WERI-Rb-1 (cell line): ENCODE data around the gene SLCO2A1.

Experiments used
- DNase-seq: peaks from one replicate; pipeline ENCODE4 v3.0.0-alpha.2; 2020
- H3K27ac ChIP-seq: fragments of 250-450 bp; sonication (Bioruptor Pico); 2 replicates; pipeline ENCODE4 v1.5.1; 2020; ENCODE audit warnings: mild to moderate bottlenecking, moderate library complexity
- H3K27me3 ChIP-seq: fragments of 250-450 bp; sonication (Bioruptor Pico); 2 replicates; pipeline ENCODE4 v1.5.1; 2021; ENCODE audit warnings: mild to moderate bottlenecking, low read depth, moderate library complexity; ENCODE audit not compliant: insufficient read depth, severe bottlenecking
- H3K36me3 ChIP-seq: fragments of 250-450 bp; sonication (Bioruptor Pico); 2 replicates; pipeline ENCODE4 v1.5.1; 2020; ENCODE audit warnings: mild to moderate bottlenecking, moderate library complexity
- H3K4me3 ChIP-seq: 2 replicates; pipeline ENCODE4 v1.5.1; 2011; ENCODE audit warnings: low read depth, mild to moderate bottlenecking, control low read depth, low read length
- H3K9me3 ChIP-seq: fragments of 250-450 bp; sonication (Bioruptor Pico); 2 replicates; pipeline ENCODE4 v1.5.1; 2021; ENCODE audit warnings: mild to moderate bottlenecking, moderate library complexity; ENCODE audit not compliant: severe bottlenecking
- TF ChIP-seq, protein P1 (sequence below): IDR thresholded peaks from 2 replicates; pipeline ENCODE4 v1.5.1; 2011; ENCODE audit warnings: low read depth, mild to moderate bottlenecking, control low read depth, inconsistent platforms, low read length

The SLCO2A1 gene

DNA sequence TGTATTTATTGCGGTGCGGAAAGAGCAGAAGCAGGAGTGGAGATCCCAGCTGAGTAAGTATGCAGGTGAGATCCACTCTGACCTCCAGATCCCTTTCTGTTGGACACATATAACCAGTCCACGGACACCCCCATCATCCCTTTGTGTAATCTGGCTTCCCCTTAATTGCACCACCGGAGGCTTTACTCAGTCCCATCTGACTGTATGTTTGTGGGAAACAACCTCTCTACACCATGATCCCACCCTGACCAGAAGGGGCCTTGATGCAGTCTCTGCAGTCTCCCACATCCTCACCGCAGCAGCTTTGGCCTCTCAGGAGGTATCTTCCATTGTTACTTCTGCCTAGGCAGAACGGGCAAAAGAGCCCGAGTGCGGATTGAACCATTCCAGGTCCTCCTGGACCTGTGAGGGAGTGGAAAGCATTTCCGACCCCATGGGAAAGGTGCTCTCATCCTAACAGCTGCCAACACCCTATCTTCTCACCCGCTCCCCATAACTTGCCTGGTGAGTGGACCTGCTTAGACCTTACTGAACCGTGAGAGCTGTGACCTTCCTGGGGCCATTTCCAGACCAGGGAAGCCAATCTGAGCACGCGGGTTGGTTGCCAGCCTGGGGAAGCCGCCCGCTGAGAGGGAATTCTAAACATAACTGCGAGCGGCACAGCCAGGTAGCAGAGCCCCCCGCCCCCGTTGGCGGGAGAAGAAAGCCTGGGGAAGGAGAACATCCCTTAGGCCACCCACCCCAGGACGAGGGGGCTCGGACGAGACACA, 1.1 kb downstream of the SLCO2A1 start:
- Histone ChIP-seq H3K4me3 (no peak overlapping the region), H3K27me3 (peaks cover 9% of the 10 kb centered on the region), H3K9me3 (no peaks in the 10 kb centered on the region), H3K36me3 (no peaks in the 10 kb centered on the region), H3K27ac (no peak overlapping the region)
- no peak for DNase-seq
- TF ChIP-seq, protein P1, sequence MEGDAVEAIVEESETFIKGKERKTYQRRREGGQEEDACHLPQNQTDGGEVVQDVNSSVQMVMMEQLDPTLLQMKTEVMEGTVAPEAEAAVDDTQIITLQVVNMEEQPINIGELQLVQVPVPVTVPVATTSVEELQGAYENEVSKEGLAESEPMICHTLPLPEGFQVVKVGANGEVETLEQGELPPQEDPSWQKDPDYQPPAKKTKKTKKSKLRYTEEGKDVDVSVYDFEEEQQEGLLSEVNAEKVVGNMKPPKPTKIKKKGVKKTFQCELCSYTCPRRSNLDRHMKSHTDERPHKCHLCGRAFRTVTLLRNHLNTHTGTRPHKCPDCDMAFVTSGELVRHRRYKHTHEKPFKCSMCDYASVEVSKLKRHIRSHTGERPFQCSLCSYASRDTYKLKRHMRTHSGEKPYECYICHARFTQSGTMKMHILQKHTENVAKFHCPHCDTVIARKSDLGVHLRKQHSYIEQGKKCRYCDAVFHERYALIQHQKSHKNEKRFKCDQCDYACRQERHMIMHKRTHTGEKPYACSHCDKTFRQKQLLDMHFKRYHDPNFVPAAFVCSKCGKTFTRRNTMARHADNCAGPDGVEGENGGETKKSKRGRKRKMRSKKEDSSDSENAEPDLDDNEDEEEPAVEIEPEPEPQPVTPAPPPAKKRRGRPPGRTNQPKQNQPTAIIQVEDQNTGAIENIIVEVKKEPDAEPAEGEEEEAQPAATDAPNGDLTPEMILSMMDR: no peak

DNA sequence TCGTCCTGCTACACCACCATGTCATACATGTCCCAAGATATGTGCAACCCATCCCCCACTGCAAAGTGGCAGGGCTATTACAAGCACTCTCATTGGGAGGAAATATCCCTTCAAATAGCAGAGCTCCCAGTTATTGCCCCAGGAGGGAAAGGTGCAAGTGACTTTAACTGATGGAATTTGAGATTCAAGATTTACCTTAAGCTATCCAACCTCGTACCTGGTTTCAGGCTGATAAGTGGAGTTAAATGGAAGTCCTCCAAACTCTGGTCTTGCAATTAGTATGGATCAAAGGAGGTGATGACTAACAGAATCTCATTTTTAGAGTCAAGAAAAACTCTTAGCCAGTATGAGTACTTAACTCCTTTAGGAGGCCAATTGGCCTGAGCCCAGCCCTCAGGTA, 2.1 kb downstream of the SLCO2A1 start:
- H3K9me3 ChIP-seq: no peaks in the 10 kb centered on the region
- no peak overlapping the region for H3K27ac ChIP-seq
- no peak for DNase-seq
- peaks cover 9% of the 10 kb centered on the region for H3K27me3 ChIP-seq
- H3K36me3 ChIP-seq: no peaks in the 10 kb centered on the region
- no peak overlapping the region for H3K4me3 ChIP-seq
- TF ChIP-seq, protein P1: no peak

DNA sequence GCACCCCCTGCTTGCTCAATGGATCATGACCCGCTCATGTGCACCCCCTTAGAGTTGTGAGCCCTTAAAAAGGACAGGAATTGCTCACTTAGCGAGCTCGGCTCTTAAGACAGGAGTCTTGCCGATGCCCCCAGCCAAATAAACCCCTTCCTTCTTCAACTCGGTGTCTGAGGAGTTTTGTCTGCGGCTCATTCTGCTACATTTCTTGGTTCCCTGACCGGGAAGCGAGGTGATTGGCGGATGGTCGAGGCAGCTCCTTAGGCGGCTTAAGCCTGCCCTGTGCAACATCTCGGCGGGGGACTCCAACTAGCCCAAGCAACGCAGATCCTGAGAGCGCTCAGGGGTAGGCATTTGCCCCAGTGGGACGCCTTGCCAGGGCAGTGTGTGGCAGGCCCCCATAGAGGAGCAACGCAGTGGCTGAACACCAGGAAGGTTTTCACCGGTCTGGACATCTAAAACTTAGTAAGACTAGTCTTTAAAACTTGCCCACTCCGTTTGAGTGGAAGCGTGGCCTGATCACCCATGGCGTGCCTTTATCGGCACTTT, 9.5 kb downstream of the SLCO2A1 start:
- no peak overlapping the region for H3K4me3 ChIP-seq
- H3K27me3 ChIP-seq: no peaks in the 10 kb centered on the region
- DNase-seq: no peak
- no peak overlapping the region for H3K27ac ChIP-seq
- H3K9me3 ChIP-seq: no peaks in the 10 kb centered on the region
- TF ChIP-seq, protein P1: no peak
- no peaks in the 10 kb centered on the region for H3K36me3 ChIP-seq

DNA sequence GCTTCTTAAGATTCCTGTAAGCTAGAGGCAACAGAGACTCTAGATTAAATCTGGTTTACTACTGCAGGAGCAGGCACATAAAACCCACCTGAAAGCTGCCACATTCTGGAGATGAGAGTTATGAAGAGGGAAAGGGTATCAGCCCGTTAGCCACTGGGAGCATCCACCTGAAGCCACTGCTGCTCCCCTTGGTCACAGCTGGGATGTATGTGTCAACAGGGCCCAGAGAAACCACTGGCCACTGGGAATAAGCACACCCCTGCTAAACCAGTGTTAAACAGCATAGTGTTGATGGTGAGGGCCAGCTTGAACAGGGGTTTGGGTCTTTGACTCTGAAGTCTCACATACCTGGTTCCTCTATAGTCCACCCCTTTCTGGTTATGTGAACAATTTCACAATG, 10.9 kb downstream of the SLCO2A1 start:
- no peaks in the 10 kb centered on the region for H3K27me3 ChIP-seq
- H3K36me3 ChIP-seq: no peaks in the 10 kb centered on the region
- TF ChIP-seq, protein P1: no peak
- no peak for DNase-seq
- H3K4me3 ChIP-seq: no peak overlapping the region
- H3K27ac ChIP-seq: no peak overlapping the region
- H3K9me3 ChIP-seq: no peaks in the 10 kb centered on the region

DNA sequence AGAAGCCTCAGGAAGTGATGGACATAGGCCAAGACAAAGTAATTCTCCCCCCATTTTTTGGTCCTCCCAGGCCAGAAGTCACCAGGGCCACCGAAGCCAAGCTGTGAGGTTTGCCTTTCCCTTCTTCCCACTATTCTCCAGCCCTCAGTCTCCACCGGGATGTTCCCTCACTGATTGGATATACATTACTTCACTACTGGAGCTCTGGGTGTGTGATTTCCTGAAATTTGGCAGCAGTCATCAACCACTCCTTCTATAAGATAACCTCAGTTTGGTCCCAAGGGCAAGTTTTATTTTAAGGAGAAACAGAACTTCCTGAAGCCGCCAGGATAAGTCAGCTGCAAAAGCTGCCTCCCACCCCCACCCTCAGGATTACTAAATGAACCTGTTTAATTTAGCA, 11.3 kb downstream of the SLCO2A1 start:
- no peak for DNase-seq
- Histone ChIP-seq H3K4me3 (no peak overlapping the region), H3K36me3 (no peaks in the 10 kb centered on the region), H3K27ac (no peak overlapping the region), H3K9me3 (no peaks in the 10 kb centered on the region), H3K27me3 (no peaks in the 10 kb centered on the region)
- TF ChIP-seq, protein P1: no peak
